ENCODE results near the gene TEX30. TPM values are rescaled to one million over a fixed set of nuclear protein-coding genes. Genes with fewer than 3 reads are reported as not detected.

Gene TEX30
- total and polyA plus RNA-seq, 2 of the 4 experiments (the other 2 are of a cell fraction): 8.1 to 10.4 TPM

DNA sequence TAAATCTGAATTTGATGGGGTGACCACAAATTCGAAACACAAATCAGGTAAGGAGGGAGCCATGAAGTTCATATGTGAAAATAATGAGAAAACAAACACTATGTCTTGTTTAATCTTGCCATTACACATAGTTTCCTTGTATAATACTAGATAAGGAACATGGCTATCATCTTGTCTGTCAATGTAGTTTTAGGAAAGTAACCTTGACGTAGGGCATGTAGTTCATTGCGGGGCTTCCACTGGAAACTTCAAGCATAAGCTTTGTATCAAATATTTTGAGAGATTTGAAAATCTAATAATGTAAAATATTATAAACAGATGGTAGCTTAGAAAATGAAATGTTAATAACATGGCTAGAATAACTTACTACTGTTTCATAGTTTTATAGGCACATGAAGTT lies 34.1 kb upstream of the TEX30 start:
- 0 out of 2 replicates have a peak, but pooled peaks cover 3% of the 10 kb centered on the region for H3K9me3 ChIP-seq (ENCODE audit: control insufficient read depth, insufficient read depth, low read length)
- H3K23ac ChIP-seq (ENCODE audit: low read depth, low read length): no peak overlapping the region
- ChIA-PET POLR2A (ENCODE audit: unreplicated experiment) (no interaction called here), CTCF (no interaction called here)
- peaks cover under 1% of the 10 kb centered on the region for H3K4me1 ChIP-seq (ENCODE audit: control insufficient read depth, insufficient read depth, low read length)
- H3K4me2 ChIP-seq (ENCODE audit: low read depth, low read length): no peak overlapping the region
- peaks cover 4% of the 10 kb centered on the region; the same call in 1 of the 2 replicates for H4K20me1 ChIP-seq (ENCODE audit: insufficient read depth, low read length)
- H4K91ac ChIP-seq (ENCODE audit: insufficient read depth, low read depth, low read length): no peak overlapping the region
- intact Hi-C loops (cut with micrococcal nuclease) (no loop called here), in situ Hi-C loops (cut with MboI; ENCODE audit: low sequenced_read_pairs) (no loop called here), dilution Hi-C loops (cut with HindIII; ENCODE audit: low sequenced_read_pairs, unreplicated experiment) (no loop called here)
- ATAC-seq (ENCODE audit: low read depth) (no peak), DNase-seq (no peak)
- H2BK120ac ChIP-seq (ENCODE audit: low read depth, low read length): no peak overlapping the region
- H4K8ac ChIP-seq (ENCODE audit: low read depth in 2 of 2, low read length in 2 of 2): no peak overlapping the region
- H3K36me3 ChIP-seq (ENCODE audit: control insufficient read depth, insufficient read depth, low read length): peaks cover 4% of the 10 kb centered on the region; the same call in 1 of the 2 replicates
- no peak overlapping the region for H2AK5ac ChIP-seq (ENCODE audit: low read depth, low read length)
- no peaks in the 10 kb centered on the region for H3K27me3 ChIP-seq (ENCODE audit: control insufficient read depth, insufficient read depth, low read length)
- WGBS, 2 experiments (ENCODE audit: extremely low coverage in 2 of 2, insufficient read length in 1 of 2): no CpG with 5 or more reads among the region's 3 CpGs
- H3K9me1 ChIP-seq (ENCODE audit: insufficient read depth, low read length): 0 out of 2 replicates have a peak, but pooled peaks cover 5% of the 10 kb centered on the region
- H4K5ac ChIP-seq (ENCODE audit: low read depth, low read length): no peak overlapping the region
- no peak overlapping the region for H2AK9ac ChIP-seq (replicated peaks; ENCODE audit: low read depth, low read length, poor library complexity)
- BruUV-seq (replicated peaks): no TSS peak
- H2BK20ac ChIP-seq (ENCODE audit: low read depth, low read length): no peak overlapping the region
- H3K18ac ChIP-seq (ENCODE audit: low read depth, low read length): no peak overlapping the region
- H3K4me3 ChIP-seq (ENCODE audit: insufficient read depth, low read depth, low read length): no peak overlapping the region
- no peak overlapping the region for H3K56ac ChIP-seq (ENCODE audit: extremely low read depth, insufficient read depth, low read length)
- H2BK15ac ChIP-seq (ENCODE audit: low read depth, low read length): no peak overlapping the region
- H3K9ac ChIP-seq (ENCODE audit: low read depth, low read length): no peak overlapping the region
- no peak overlapping the region for H3K4ac ChIP-seq (ENCODE audit: low read depth, low read length)
- no peak for TF ChIP-seq CEBPB (IDR thresholded peaks at IDR 0.05; ENCODE audit: low read depth, low read length)
- no peak for TF ChIP-seq RFX5 (IDR thresholded peaks at IDR 0.05; ENCODE audit: low read depth, low read length)
- TF ChIP-seq, protein P1, sequence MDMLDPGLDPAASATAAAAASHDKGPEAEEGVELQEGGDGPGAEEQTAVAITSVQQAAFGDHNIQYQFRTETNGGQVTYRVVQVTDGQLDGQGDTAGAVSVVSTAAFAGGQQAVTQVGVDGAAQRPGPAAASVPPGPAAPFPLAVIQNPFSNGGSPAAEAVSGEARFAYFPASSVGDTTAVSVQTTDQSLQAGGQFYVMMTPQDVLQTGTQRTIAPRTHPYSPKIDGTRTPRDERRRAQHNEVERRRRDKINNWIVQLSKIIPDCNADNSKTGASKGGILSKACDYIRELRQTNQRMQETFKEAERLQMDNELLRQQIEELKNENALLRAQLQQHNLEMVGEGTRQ (IDR thresholded peaks at IDR 0.05; ENCODE audit: low read depth, low read length): no peak
- no peak for TF ChIP-seq MAZ (IDR thresholded peaks at IDR 0.05; ENCODE audit: borderline replicate concordance, low read depth, low read length)
- no peak for TF ChIP-seq SMC3 (IDR thresholded peaks at IDR 0.05; ENCODE audit: low read depth, low read length)
- no peak for TF ChIP-seq BHLHE40 (IDR thresholded peaks at IDR 0.05; ENCODE audit: low read depth, low read length)
- TF ChIP-seq MXI1 (IDR thresholded peaks at IDR 0.05; ENCODE audit: borderline replicate concordance, low read depth, low read length): no peak
- TF ChIP-seq, protein P2, sequence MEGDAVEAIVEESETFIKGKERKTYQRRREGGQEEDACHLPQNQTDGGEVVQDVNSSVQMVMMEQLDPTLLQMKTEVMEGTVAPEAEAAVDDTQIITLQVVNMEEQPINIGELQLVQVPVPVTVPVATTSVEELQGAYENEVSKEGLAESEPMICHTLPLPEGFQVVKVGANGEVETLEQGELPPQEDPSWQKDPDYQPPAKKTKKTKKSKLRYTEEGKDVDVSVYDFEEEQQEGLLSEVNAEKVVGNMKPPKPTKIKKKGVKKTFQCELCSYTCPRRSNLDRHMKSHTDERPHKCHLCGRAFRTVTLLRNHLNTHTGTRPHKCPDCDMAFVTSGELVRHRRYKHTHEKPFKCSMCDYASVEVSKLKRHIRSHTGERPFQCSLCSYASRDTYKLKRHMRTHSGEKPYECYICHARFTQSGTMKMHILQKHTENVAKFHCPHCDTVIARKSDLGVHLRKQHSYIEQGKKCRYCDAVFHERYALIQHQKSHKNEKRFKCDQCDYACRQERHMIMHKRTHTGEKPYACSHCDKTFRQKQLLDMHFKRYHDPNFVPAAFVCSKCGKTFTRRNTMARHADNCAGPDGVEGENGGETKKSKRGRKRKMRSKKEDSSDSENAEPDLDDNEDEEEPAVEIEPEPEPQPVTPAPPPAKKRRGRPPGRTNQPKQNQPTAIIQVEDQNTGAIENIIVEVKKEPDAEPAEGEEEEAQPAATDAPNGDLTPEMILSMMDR (conservative IDR thresholded peaks at IDR 0.05; ENCODE audit: low read depth, low read length): no peak
- TF ChIP-seq CHD1 (IDR thresholded peaks at IDR 0.05; ENCODE audit: low read depth, low read length): no peak
- no peak for TF ChIP-seq FOS (IDR thresholded peaks at IDR 0.05; ENCODE audit: low read depth, low read length)
- no peak for TF ChIP-seq NFE2L2 (IDR thresholded peaks at IDR 0.05; ENCODE audit: low read depth, low read length)
- no peak for TF ChIP-seq POLR2A (IDR thresholded peaks at IDR 0.05; ENCODE audit: low read depth, low read length)
- no peak for TF ChIP-seq RCOR1 (IDR thresholded peaks at IDR 0.05; ENCODE audit: insufficient replicate concordance, low read length)
- TF ChIP-seq MAFK (IDR thresholded peaks at IDR 0.05; ENCODE audit: low read depth, low read length): no peak
- TF ChIP-seq, protein P3, sequence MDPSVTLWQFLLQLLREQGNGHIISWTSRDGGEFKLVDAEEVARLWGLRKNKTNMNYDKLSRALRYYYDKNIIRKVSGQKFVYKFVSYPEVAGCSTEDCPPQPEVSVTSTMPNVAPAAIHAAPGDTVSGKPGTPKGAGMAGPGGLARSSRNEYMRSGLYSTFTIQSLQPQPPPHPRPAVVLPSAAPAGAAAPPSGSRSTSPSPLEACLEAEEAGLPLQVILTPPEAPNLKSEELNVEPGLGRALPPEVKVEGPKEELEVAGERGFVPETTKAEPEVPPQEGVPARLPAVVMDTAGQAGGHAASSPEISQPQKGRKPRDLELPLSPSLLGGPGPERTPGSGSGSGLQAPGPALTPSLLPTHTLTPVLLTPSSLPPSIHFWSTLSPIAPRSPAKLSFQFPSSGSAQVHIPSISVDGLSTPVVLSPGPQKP (IDR thresholded peaks at IDR 0.05; ENCODE audit: borderline replicate concordance, low read depth, low read length): no peak
- TF ChIP-seq RAD21 (IDR thresholded peaks at IDR 0.05; ENCODE audit: low read length): no peak
- H3K79me1 ChIP-seq (ENCODE audit: low read depth in 1 of 2, low read length in 2 of 2): peaks cover 23 to 37% of the 10 kb centered on the region in 2 experiments
- no peak overlapping the region for H2AFZ ChIP-seq (replicated peaks; ENCODE audit: low read length, poor library complexity)
- no peak overlapping the region for H3K14ac ChIP-seq (replicated peaks; ENCODE audit: low read depth, low read length)
- H3K27ac ChIP-seq (ENCODE audit: insufficient read depth, low read length): no peak overlapping the region
- H2BK5ac ChIP-seq (ENCODE audit: low read depth, low read length, poor library complexity, severe bottlenecking): no peak overlapping the region
